T-helper 17 cell (primary cell): ENCODE results near the gene PRR33. TPM values are rescaled to one million over a fixed set of nuclear protein-coding genes. Genes with fewer than 3 reads are reported as not detected.

ENCODE experiments used
- ATAC-seq: fragments of 150-1000 bp; cut with Tn5 transposase; 2 replicates; pipeline ENCODE4 v1.10.0; 2021; ENCODE audit warnings: mild to moderate bottlenecking, moderate library complexity
- DNase-seq, 3 donors: peaks; one replicate each; pipeline versions ENCODE4 v3.0.0 to v3.0.0-alpha.2; 2020 to 2021
- H3K9me3 ChIP-seq: one replicate; pipeline ENCODE4 v1.7.0; 2013; ENCODE audit warnings: low read length, mild to moderate bottlenecking; ENCODE audit not compliant: control insufficient read depth, poor library complexity, severe bottlenecking
- H3K27ac Mint-ChIP-seq: one replicate; pipeline ENCODE4 v1.8.0; 2022; ENCODE audit warnings: mild to moderate bottlenecking, moderate library complexity, mixed read lengths
- H3K27me3 Mint-ChIP-seq: one replicate; pipeline ENCODE4 v1.8.0; 2022; ENCODE audit warnings: mixed read lengths
- H3K36me3 Mint-ChIP-seq: one replicate; pipeline ENCODE4 v1.8.0; 2022; ENCODE audit warnings: low read depth, mixed read lengths
- H3K4me1 Mint-ChIP-seq: one replicate; pipeline ENCODE4 v1.8.0; 2022; ENCODE audit warnings: mild to moderate bottlenecking, mixed read lengths
- H3K4me3 Mint-ChIP-seq: one replicate; pipeline ENCODE4 v1.8.0; 2022; ENCODE audit warnings: mild to moderate bottlenecking, moderate library complexity, mixed read lengths
- total RNA-seq, 4 donors: library from RNA in 2 of 4; stranded (reverse) in 2 of 4; gene quantifications; one replicate each; pipeline ENCODE4 v1.2.3 and lab custom pipeline; 2022 to 2026

PRR33 gene
- total RNA-seq, 2 donors from 2014 or later = not detected

- DNase-seq (no peak), ATAC-seq (no peak)
- H3K4me3 Mint-ChIP-seq = no peak overlapping the region
- peaks cover 11% of the 10 kb centered on the region for H3K4me1 Mint-ChIP-seq
- no peaks in the 10 kb centered on the region for H3K9me3 ChIP-seq
- peaks cover 15% of the 10 kb centered on the region for H3K27me3 Mint-ChIP-seq
- H3K36me3 Mint-ChIP-seq = peaks cover 8% of the 10 kb centered on the region
- H3K27ac Mint-ChIP-seq = no peak overlapping the region
These were observed 33.1 kb upstream of the PRR33 start for GRCh38 chr11:1924646-1925372.

- DNase-seq = no peak
- H3K9me3 ChIP-seq = no peaks in the 10 kb centered on the region
- ATAC-seq = no peak
- Mint-ChIP-seq H3K4me3 (no peak overlapping the region), H3K4me1 (peaks cover 13% of the 10 kb centered on the region), H3K27me3 (peaks cover 15% of the 10 kb centered on the region), H3K27ac (no peak overlapping the region), H3K36me3 (peaks cover 8% of the 10 kb centered on the region)
These were observed 32.5 kb upstream of the PRR33 start for GRCh38 chr11:1924181-1924580.

DNA sequence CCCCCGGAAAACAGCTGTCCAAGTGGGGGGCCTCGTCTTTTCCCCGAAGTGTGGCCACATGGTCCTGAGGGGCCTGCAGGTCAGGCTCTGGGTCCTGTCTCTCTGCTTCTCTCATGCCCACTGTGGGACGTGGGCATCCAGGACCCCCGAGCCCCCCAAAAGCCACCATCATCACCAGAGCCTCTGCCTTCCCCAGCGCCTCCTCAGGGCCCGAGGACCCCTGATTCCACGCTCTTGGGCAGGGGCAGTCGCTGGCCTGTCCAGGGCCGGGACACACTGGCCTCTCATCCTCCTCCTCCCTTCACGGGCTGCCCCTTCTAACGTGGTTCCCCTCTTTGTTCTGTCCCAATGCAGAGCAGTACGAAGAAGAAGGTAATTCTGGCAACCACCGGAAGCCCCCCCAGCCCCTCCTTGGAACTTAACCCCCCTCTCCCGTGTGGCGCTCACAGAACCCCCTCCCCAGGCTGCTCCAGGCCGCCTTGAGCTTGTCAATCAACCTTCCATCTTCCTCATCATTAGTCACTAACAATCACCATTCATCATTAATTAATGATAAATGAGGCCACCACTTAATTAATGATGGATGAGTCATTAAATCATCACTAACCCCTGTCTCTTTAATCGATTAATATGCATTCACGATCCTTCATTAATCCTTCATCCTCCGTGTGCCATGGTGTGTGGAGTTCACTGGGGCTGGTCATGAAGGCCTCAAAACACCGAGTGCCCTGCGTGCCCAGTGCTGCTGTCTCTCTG, 31.7 kb upstream of the PRR33 start:
- DNase-seq = no peak
- Mint-ChIP-seq H3K27ac (no peak overlapping the region), H3K27me3 (peaks cover 15% of the 10 kb centered on the region)

GRCh38 chr11:1922481-1923081, 30.9 kb upstream of the PRR33 start:
- no peak overlapping the region for H3K27ac Mint-ChIP-seq

More for the DNA sequence above, 31.7 kb upstream of the PRR33 start:
- ATAC-seq = no peak
- H3K9me3 ChIP-seq = no peaks in the 10 kb centered on the region
- Mint-ChIP-seq H3K36me3 (peaks cover 8% of the 10 kb centered on the region), H3K4me3 (peak overlapping the region; percentile 55), H3K4me1 (peaks cover 13% of the 10 kb centered on the region)

GRCh38 chr11:1921574-1922141, 30.0 kb upstream of the PRR33 start:
- Mint-ChIP-seq H3K27ac (peak overlapping the region; percentile 51), H3K27me3 (peaks cover 15% of the 10 kb centered on the region), H3K4me3 (no peak overlapping the region), H3K4me1 (peaks cover 14% of the 10 kb centered on the region), H3K36me3 (peaks cover 7% of the 10 kb centered on the region)
- DNase-seq (no peak), ATAC-seq (no peak)
- H3K9me3 ChIP-seq = no peaks in the 10 kb centered on the region

More at GRCh38 chr11:1922481-1923081, 30.9 kb upstream of the PRR33 start:
- H3K9me3 ChIP-seq = no peaks in the 10 kb centered on the region
- DNase-seq (no peak), ATAC-seq (no peak)
- peaks cover 8% of the 10 kb centered on the region for H3K36me3 Mint-ChIP-seq
- peaks cover 13% of the 10 kb centered on the region for H3K4me1 Mint-ChIP-seq
- H3K4me3 Mint-ChIP-seq = no peak overlapping the region
- H3K27me3 Mint-ChIP-seq = peaks cover 15% of the 10 kb centered on the region

DNA sequence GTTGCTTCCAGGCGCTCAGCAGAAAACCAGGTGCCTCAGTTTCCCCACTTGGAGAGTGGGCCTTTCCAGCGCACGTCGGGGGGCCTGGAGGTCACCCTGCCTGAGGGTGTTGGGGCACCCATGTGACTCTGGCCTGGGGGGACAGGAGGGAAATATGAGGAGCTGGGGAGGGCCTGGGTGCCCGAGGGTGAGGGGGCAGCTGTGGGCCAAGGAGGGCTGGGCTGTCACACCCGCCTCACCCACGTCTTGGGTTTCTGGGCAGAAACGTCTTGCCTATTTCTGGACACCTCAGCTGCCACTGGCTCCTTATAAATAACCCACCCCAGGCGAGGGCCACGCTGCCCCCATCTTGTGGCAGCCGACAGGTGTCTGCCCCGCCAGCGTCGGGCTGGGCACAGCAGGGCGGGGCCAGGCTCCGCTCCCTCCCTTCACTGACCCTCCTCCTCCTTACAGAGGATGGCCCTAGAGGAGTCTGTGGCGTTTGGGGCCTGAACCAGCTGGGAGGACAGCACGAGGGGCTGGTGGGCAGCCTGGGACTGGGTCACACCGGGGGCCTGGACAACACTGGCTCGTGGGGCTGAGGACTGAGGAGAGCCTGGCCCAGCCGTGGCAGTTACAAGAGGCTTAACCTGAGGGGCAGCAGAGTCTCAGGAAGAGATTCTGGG, 29.3 kb upstream of the PRR33 start:
- peaks cover 15% of the 10 kb centered on the region for H3K27me3 Mint-ChIP-seq
- ATAC-seq = no peak
- H3K4me3 Mint-ChIP-seq = no peak overlapping the region
- peaks cover 12% of the 10 kb centered on the region for H3K4me1 Mint-ChIP-seq
- no peak for DNase-seq
- peak overlapping the region; percentile 51 for H3K27ac Mint-ChIP-seq
- no peaks in the 10 kb centered on the region for H3K9me3 ChIP-seq
- peaks cover 5% of the 10 kb centered on the region for H3K36me3 Mint-ChIP-seq

DNA sequence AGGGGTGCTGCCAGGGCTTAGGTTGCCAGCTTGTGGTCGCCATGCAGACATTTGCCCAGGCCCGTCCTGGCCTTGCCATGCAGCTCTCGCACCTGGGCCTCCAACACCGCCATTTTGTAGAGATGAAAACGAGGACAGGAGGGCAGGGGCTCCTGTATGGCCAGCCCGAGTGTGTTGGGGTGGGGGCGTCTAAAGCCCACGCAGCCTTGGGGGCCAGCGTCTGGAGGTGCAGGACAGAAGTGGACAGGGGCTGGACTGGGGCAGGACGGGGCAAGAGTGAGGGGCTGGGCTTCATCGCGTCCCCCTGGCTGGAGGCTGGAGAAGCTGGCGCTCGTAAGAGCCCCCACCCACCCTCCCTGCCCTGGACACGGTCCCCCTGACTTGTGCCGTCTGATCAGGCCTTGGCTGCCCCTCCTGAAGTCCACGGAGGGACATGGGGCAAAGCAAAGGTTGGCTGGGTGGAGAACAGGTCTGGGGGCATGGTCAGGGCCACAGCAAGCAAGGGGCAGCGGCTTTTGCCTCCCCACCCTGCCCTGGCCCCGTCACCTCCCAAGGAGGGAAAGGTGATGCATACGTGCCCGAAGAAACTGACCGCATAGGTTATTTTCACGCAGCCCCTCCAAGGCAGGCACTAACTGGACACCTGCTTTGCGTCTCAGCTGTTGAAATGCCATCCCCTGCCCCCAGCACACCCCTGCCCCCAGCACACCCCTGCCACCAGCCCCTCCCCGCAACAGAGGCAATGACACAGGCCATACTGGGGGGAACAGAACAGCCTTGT, 28.6 kb upstream of the PRR33 start:
- no peak overlapping the region for H3K27ac Mint-ChIP-seq
- peaks cover 16% of the 10 kb centered on the region for H3K4me1 Mint-ChIP-seq
- H3K4me3 Mint-ChIP-seq = no peak overlapping the region
- DNase-seq = no peak
- H3K9me3 ChIP-seq = no peaks in the 10 kb centered on the region
- peaks cover 16% of the 10 kb centered on the region for H3K27me3 Mint-ChIP-seq
- ATAC-seq = no peak
- H3K36me3 Mint-ChIP-seq = peaks cover 5% of the 10 kb centered on the region

- Mint-ChIP-seq H3K27me3 (peaks cover 23% of the 10 kb centered on the region), H3K4me3 (no peak within 1 kb of the TSS), H3K36me3 (peaks cover 11% of the 10 kb centered on the region), H3K4me1 (peaks cover 24% of the 10 kb centered on the region), H3K27ac (no peak within 1 kb of the TSS)
- no peak for ATAC-seq
- no peaks in the 10 kb centered on the region for H3K9me3 ChIP-seq
- DNase-seq = no peak
These were observed 27.9 kb upstream of the PRR33 start, which contains the start of gene TNNT3 for GRCh38 chr11:1919391-1920127. TSS of gene TNNT3 (plus strand) at chr11:1919703. CDS start at chr11:1922875, 3,172 bp downstream.

GRCh38 chr11:1918436-1919315, 27.0 kb upstream of the PRR33 start:
- peaks cover 10% of the 10 kb centered on the region for H3K36me3 Mint-ChIP-seq
- H3K9me3 ChIP-seq = no peaks in the 10 kb centered on the region
- H3K4me1 Mint-ChIP-seq = peaks cover 23% of the 10 kb centered on the region
- no peak for DNase-seq
- H3K27ac Mint-ChIP-seq = no peak overlapping the region
- peaks cover 27% of the 10 kb centered on the region for H3K27me3 Mint-ChIP-seq
- ATAC-seq = no peak
- H3K4me3 Mint-ChIP-seq = no peak overlapping the region

DNA sequence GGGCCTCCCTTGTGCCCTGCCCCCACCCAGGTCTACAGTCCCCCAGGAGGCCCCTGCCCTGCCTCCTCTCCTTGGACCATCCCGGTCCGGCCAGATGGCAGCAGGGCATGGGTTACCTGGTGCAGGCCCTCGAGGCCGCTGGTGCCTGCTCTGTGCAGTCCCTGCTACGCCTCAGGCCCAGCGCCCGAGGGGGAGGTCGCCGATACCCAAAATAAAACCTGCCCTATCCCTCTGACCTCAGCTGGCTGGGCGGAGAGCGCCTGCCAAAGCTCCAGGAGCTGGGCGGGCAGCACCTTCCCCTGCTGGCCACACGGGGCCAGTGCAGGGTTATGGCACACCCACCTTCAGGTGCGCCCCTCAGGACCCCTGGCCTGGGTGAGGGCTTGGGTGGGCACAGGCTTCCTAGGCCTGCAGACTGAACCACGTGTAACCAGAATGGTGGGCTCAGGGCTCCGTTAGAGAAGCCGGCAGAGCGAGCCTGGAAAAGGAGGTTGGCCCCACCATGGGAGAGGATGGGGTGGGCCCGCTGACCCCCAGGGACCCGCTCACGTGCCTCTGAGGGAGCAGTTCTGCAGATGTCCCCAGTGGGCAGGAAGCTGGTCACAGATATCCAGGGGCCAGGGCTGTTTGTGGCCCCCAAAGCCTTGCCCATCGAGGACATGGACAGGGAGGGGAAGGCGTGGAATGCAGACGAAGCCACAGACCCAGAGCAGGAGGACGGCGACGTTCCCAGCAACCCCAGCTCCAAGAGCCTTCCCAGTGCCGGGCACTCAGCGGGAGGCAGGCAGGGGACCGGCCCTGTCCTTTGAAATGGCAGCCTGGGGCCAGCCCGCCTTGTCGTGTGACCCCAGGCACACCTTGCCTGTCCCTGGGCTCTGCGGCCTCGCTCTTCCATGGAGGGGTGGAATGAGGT, 26.1 kb upstream of the PRR33 start:
- ATAC-seq (peak; percentile 34), DNase-seq (no peak)
- H3K4me3 Mint-ChIP-seq = no peak overlapping the region
- no peaks in the 10 kb centered on the region for H3K9me3 ChIP-seq
- H3K4me1 Mint-ChIP-seq = peaks cover 20% of the 10 kb centered on the region
- H3K27ac Mint-ChIP-seq = no peak overlapping the region
- H3K36me3 Mint-ChIP-seq = peaks cover 8% of the 10 kb centered on the region
- H3K27me3 Mint-ChIP-seq = peaks cover 22% of the 10 kb centered on the region
